ENCODE results near the gene RBM15.
A peak's percentile ranks its signal among the peaks of the same experiment; 100 is the strongest.

RBM15 gene

GRCh38 chr1:110380672-110381283 lies 41.6 kb downstream of the RBM15 start:
- Histone ChIP-seq H3K4me1 (ENCODE audit: insufficient read depth, insufficient read length) (no peaks in the 10 kb centered on the region), H3K9me3 (ENCODE audit: insufficient read depth, low read length) (no peaks in the 10 kb centered on the region)
- DNase-seq (ENCODE audit: low read depth, low spot score), result no peak

GRCh38 chr1:110383251-110383990 lies 44.2 kb downstream of the RBM15 start:
- no peak overlapping the region for H3K4me3 ChIP-seq (ENCODE audit: insufficient read length, low read depth)
- H3K9me3 ChIP-seq (ENCODE audit: insufficient read depth, low read length), result no peaks in the 10 kb centered on the region
- H3K36me3 ChIP-seq (ENCODE audit: insufficient read depth, insufficient read length, low read length), result peaks cover 66% of the 10 kb centered on the region
- TF ChIP-seq SUZ12 (IDR thresholded peaks at IDR 0.05; ENCODE audit: extremely low read depth, insufficient read depth, insufficient read length) (no peak), YY1 (IDR thresholded peaks at IDR 0.05; ENCODE audit: insufficient read depth, insufficient read length) (no peak), ZNF274 (IDR thresholded peaks at IDR 0.05; ENCODE audit: low read depth, low read length) (no peak)
- no peaks in the 10 kb centered on the region for H3K27me3 ChIP-seq (ENCODE audit: insufficient read depth, insufficient read length)
- DNase-seq (ENCODE audit: low read depth, low spot score), result no peak
- H3K9ac ChIP-seq (ENCODE audit: insufficient read length, low read depth), result no peak overlapping the region
- H3K4me1 ChIP-seq (ENCODE audit: insufficient read depth, insufficient read length), result no peaks in the 10 kb centered on the region

More at GRCh38 chr1:110380672-110381283, 41.6 kb downstream of the RBM15 start:
- H3K9ac ChIP-seq (ENCODE audit: insufficient read length, low read depth), result no peak overlapping the region
- no peak for TF ChIP-seq ZNF274 (IDR thresholded peaks at IDR 0.05; ENCODE audit: low read depth, low read length)
- TF ChIP-seq YY1 (IDR thresholded peaks at IDR 0.05; ENCODE audit: insufficient read depth, insufficient read length), result no peak
- no peak for TF ChIP-seq SUZ12 (IDR thresholded peaks at IDR 0.05; ENCODE audit: extremely low read depth, insufficient read depth, insufficient read length)
- no peak overlapping the region for H3K4me3 ChIP-seq (ENCODE audit: insufficient read length, low read depth)
- H3K27me3 ChIP-seq (ENCODE audit: insufficient read depth, insufficient read length), result no peaks in the 10 kb centered on the region
- H3K36me3 ChIP-seq (ENCODE audit: insufficient read depth, insufficient read length, low read length), result peaks cover 77% of the 10 kb centered on the region

- TF ChIP-seq SUZ12 (IDR thresholded peaks at IDR 0.05; ENCODE audit: extremely low read depth, insufficient read depth, insufficient read length) (no peak), YY1 (IDR thresholded peaks at IDR 0.05; ENCODE audit: insufficient read depth, insufficient read length) (no peak), ZNF274 (IDR thresholded peaks at IDR 0.05; ENCODE audit: low read depth, low read length) (no peak)
- no peak for DNase-seq (ENCODE audit: low read depth, low spot score)
- Histone ChIP-seq H3K27me3 (ENCODE audit: insufficient read depth, insufficient read length) (no peaks in the 10 kb centered on the region), H3K9ac (ENCODE audit: insufficient read length, low read depth) (no peak overlapping the region), H3K4me3 (ENCODE audit: insufficient read length, low read depth) (no peak overlapping the region), H3K36me3 (ENCODE audit: insufficient read depth, insufficient read length, low read length) (peaks cover 56% of the 10 kb centered on the region), H3K4me1 (ENCODE audit: insufficient read depth, insufficient read length) (no peaks in the 10 kb centered on the region), H3K9me3 (ENCODE audit: insufficient read depth, low read length) (no peaks in the 10 kb centered on the region)
These were observed 45.6 kb downstream of the RBM15 start for GRCh38 chr1:110384581-110385321.

GRCh38 chr1:110385369-110385768 lies 46.2 kb downstream of the RBM15 start:
- H3K27me3 ChIP-seq (ENCODE audit: insufficient read depth, insufficient read length), result no peaks in the 10 kb centered on the region
- H3K4me1 ChIP-seq (ENCODE audit: insufficient read depth, insufficient read length), result no peaks in the 10 kb centered on the region
- DNase-seq (ENCODE audit: low read depth, low spot score), result no peak
- no peak overlapping the region for H3K4me3 ChIP-seq (ENCODE audit: insufficient read length, low read depth)
- H3K9ac ChIP-seq (ENCODE audit: insufficient read length, low read depth), result no peak overlapping the region
- peaks cover 50% of the 10 kb centered on the region for H3K36me3 ChIP-seq (ENCODE audit: insufficient read depth, insufficient read length, low read length)
- TF ChIP-seq SUZ12 (IDR thresholded peaks at IDR 0.05; ENCODE audit: extremely low read depth, insufficient read depth, insufficient read length) (no peak), ZNF274 (IDR thresholded peaks at IDR 0.05; ENCODE audit: low read depth, low read length) (no peak), YY1 (IDR thresholded peaks at IDR 0.05; ENCODE audit: insufficient read depth, insufficient read length) (no peak)
- H3K9me3 ChIP-seq (ENCODE audit: insufficient read depth, low read length), result no peaks in the 10 kb centered on the region

- TF ChIP-seq YY1 (IDR thresholded peaks at IDR 0.05; ENCODE audit: insufficient read depth, insufficient read length) (no peak), ZNF274 (IDR thresholded peaks at IDR 0.05; ENCODE audit: low read depth, low read length) (no peak), SUZ12 (IDR thresholded peaks at IDR 0.05; ENCODE audit: extremely low read depth, insufficient read depth, insufficient read length) (no peak)
- no peaks in the 10 kb centered on the region for H3K4me1 ChIP-seq (ENCODE audit: insufficient read depth, insufficient read length)
- H3K9me3 ChIP-seq (ENCODE audit: insufficient read depth, low read length), result no peaks in the 10 kb centered on the region
- no peaks in the 10 kb centered on the region for H3K27me3 ChIP-seq (ENCODE audit: insufficient read depth, insufficient read length)
- peaks cover 42% of the 10 kb centered on the region for H3K36me3 ChIP-seq (ENCODE audit: insufficient read depth, insufficient read length, low read length)
- no peak overlapping the region for H3K9ac ChIP-seq (ENCODE audit: insufficient read length, low read depth)
- H3K4me3 ChIP-seq (ENCODE audit: insufficient read length, low read depth), result no peak overlapping the region
- no peak for DNase-seq (ENCODE audit: low read depth, low spot score)
These were observed 48.0 kb downstream of the RBM15 start for GRCh38 chr1:110387048-110387754.

GRCh38 chr1:110390096-110390495 lies 50.9 kb downstream of the RBM15 start:
- no peaks in the 10 kb centered on the region for H3K27me3 ChIP-seq (ENCODE audit: insufficient read depth, insufficient read length)
- no peaks in the 10 kb centered on the region for H3K4me1 ChIP-seq (ENCODE audit: insufficient read depth, insufficient read length)
- DNase-seq (ENCODE audit: low read depth, low spot score), result no peak
- peaks cover 20% of the 10 kb centered on the region for H3K36me3 ChIP-seq (ENCODE audit: insufficient read depth, insufficient read length, low read length)
- H3K4me3 ChIP-seq (ENCODE audit: insufficient read length, low read depth), result no peak overlapping the region
- no peaks in the 10 kb centered on the region for H3K9me3 ChIP-seq (ENCODE audit: insufficient read depth, low read length)
- H3K9ac ChIP-seq (ENCODE audit: insufficient read length, low read depth), result peak overlapping the region; percentile 47
- TF ChIP-seq YY1 (IDR thresholded peaks at IDR 0.05; ENCODE audit: insufficient read depth, insufficient read length) (no peak), ZNF274 (IDR thresholded peaks at IDR 0.05; ENCODE audit: low read depth, low read length) (no peak), SUZ12 (IDR thresholded peaks at IDR 0.05; ENCODE audit: extremely low read depth, insufficient read depth, insufficient read length) (no peak)
